Lower leg skin (tissue), 4 donors: ENCODE results near the gene GRIN2A. TPM values are rescaled to one million over a fixed set of nuclear protein-coding genes. Genes with fewer than 3 reads are reported as not detected.

Experiments
- DNase-seq, 2 donors: peaks; one replicate each; pipeline ENCODE4 v3.0.0-alpha.2; 2019; ENCODE audit warnings: low spot score in 2 of 2
- H3K4me3 ChIP-seq: fragments of 200-600 bp; sonication (generic); 2 replicates; pipeline ENCODE4 v1.5.1; 2017; ENCODE audit warnings: mild to moderate bottlenecking, low read depth; ENCODE audit not compliant: poor library complexity, severe bottlenecking
- POLR2A ChIP-seq, 2 donors: fragments of 450-650 bp; IDR thresholded peaks; one replicate each; pipeline ENCODE4 v1.6.1; 2016 to 2017; ENCODE audit warnings: antibody characterized with exemption in 2 of 2, mild to moderate bottlenecking in 1 of 2, moderate library complexity in 1 of 2
- WGBS, 2 donors: methylation state at CpG; one replicate each; pipeline ENCODE4 v1.1.5; 2018; 5-methylcytosine and 5-hydroxymethylcytosine counted together
- intact Hi-C: fragments of 100-400 bp; cut with DNase I; formaldehyde crosslinking; loops from one replicate; pipeline ENCODE4 v1.15.0; 2023; ENCODE audit warnings: low total_unique reads
- total RNA-seq, 4 donors: library from RNA; depleted of rRNA; stranded (reverse); fragments of >200 nt; gene quantifications; one replicate each; pipeline ENCODE4 v1.1.0, GENCODE V29; 2016
- TF ChIP-seq, protein P1 (sequence below), 3 donors: fragments of 450-650 bp; IDR thresholded peaks; one replicate each; pipeline ENCODE4 v1.5.1; 2016; ENCODE audit warnings: antibody characterized with exemption in 3 of 3, mild to moderate bottlenecking in 3 of 3, moderate library complexity in 2 of 3

GRIN2A gene
- total RNA-seq, 4 donors from 2014 or later = 0.30 to 1.7 (median 0.73) TPM

DNA sequence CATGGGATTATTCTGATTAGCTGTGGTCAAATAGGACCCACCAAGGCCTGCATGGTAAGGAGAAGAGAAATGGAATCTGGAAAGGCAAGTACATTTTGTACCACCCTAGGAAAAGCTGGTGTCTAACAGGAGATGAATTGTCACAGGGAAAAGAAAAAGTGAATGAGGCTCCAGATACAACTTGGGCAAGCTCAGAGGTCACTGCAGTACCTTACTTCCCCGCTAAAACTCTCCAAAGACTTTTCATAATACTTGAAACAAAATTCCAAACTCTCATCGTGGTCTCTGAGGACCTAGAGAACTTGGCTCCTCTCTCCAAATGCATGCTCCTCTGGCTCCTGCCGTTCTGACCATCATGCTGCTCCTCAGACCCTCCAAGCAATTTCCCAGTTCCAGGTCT, 262.8 kb downstream of the GRIN2A start:
- TF ChIP-seq POLR2A (IDR thresholded peaks at IDR 0.05) = no peak
- TF ChIP-seq, protein P1, sequence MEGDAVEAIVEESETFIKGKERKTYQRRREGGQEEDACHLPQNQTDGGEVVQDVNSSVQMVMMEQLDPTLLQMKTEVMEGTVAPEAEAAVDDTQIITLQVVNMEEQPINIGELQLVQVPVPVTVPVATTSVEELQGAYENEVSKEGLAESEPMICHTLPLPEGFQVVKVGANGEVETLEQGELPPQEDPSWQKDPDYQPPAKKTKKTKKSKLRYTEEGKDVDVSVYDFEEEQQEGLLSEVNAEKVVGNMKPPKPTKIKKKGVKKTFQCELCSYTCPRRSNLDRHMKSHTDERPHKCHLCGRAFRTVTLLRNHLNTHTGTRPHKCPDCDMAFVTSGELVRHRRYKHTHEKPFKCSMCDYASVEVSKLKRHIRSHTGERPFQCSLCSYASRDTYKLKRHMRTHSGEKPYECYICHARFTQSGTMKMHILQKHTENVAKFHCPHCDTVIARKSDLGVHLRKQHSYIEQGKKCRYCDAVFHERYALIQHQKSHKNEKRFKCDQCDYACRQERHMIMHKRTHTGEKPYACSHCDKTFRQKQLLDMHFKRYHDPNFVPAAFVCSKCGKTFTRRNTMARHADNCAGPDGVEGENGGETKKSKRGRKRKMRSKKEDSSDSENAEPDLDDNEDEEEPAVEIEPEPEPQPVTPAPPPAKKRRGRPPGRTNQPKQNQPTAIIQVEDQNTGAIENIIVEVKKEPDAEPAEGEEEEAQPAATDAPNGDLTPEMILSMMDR (IDR thresholded peaks at IDR 0.05) = no peak
- DNase-seq = no peak
- intact Hi-C loops = no loop called here
- no peak overlapping the region for H3K4me3 ChIP-seq
- WGBS, 2 donors = 80 to 83% methylated on average over 3 of the region's 3 CpGs

DNA sequence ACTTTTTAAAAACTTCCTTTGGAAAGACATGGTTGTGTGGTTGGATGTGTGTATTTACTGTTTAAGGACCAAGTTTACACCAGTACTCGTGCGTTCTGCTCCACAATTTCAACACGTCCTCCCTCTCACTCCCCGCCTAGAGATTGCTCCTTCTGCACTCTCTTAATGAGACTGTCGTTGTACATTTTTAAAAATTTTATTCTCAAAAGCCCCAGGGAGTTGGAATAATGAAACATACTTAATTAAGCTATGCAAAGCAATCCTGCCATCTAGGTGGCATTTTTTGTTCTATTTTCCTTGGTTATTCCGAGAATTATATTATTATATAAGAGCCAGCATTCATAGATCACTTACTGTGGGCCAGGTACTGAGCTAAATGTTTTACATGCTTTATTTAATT, 264.5 kb downstream of the GRIN2A start:
- no peak for DNase-seq
- no peak for TF ChIP-seq POLR2A (IDR thresholded peaks at IDR 0.05)
- TF ChIP-seq, protein P1 (IDR thresholded peaks at IDR 0.05) = no peak
- no peak overlapping the region for H3K4me3 ChIP-seq
- WGBS, 2 donors = 82 to 88% methylated on average over 6 of the region's 6 CpGs
- intact Hi-C loops = no loop called here

DNA sequence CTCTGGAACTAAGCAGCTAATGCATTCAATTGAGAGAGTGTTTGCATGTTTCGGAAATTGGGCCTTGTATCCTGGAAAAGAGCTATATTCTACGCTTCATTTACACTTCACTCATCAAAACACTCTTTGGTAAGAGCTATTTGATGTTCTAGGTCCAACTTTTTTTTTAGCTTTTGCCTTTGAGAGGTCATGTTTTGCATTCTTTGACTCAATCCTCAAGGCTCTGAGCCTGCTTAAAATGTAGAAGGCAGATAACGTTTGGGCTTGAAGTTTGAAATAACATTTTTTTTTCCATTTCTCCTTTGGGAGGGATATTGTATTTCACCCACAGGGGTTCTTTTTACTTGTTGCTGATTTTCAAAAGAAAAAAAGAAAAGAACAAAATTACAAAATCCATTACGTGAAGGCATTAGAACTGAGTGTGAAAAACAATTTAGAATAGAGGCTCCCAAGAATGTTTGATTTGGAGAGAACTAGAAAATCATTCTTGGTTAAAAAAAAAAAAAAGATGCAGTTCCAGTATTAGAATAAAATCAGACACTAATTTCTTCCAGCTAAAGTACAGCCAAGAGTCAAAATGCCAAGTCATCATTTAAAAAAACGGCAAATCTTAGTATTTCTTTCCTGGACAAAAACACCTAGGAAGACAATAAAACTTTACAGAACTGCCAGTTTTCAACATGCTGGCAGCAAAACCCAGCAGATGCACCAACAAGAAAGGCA, 268.5 kb downstream of the GRIN2A start:
- no peak for DNase-seq

DNA sequence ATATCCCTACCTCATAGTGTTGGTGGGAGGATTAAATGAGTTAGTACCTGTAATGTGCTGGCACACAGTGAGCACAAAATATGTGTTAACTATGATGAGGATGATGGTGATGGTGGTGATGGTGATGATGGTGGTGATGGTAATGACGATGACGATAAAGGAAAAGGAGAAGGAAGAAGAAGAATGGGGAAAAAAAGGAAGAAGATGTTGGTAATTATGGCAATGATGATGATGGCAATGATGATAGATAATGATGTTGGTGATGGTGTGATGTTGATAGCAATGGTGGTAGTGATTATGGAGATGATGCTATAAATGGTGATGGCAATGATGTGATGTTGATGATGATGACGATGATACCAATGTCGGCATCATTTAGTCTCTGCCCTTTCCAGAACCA, 270.2 kb downstream of the GRIN2A start:
- TF ChIP-seq, protein P1 (IDR thresholded peaks at IDR 0.05) = no peak
- TF ChIP-seq POLR2A (IDR thresholded peaks at IDR 0.05) = no peak
- no peak overlapping the region for H3K4me3 ChIP-seq
- WGBS, 2 donors = 96 to 97% methylated on average over 4 of the region's 4 CpGs
- no peak for DNase-seq
- intact Hi-C loops = no loop called here

More for the DNA sequence above, 268.5 kb downstream of the GRIN2A start:
- 47 to 54% methylated on average over 5 of the region's 5 CpGs for WGBS, 2 donors
- TF ChIP-seq, protein P1 (IDR thresholded peaks at IDR 0.05) = no peak
- TF ChIP-seq POLR2A (IDR thresholded peaks at IDR 0.05) = no peak
- H3K4me3 ChIP-seq = no peak overlapping the region
- intact Hi-C loops = no loop called here

DNA sequence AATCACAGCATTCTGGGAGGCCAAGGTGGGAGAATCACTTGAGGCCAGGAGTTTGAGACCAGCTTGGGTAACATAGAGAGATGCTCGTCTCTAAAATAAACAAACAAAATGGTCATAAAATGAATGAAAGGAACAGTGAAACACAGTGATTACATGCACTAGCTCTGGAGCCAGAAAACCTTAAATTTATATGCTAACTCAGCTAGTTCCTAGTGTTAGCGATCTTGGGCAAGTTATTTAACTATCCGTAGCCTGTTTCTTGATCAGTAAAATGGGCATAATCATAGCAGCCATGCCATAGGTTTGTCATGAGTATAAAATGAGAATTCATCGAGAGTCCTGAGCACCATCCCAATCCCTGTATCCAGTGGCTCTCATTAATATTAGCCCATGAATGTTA, 271.0 kb downstream of the GRIN2A start:
- H3K4me3 ChIP-seq = no peak overlapping the region
- 76 to 84% methylated on average over 4 of the region's 4 CpGs for WGBS, 2 donors
- TF ChIP-seq POLR2A (IDR thresholded peaks at IDR 0.05) = no peak
- TF ChIP-seq, protein P1 (IDR thresholded peaks at IDR 0.05) = no peak
- intact Hi-C loops = no loop called here
- DNase-seq = no peak
